ENCODE results near the gene MYZAP.

The MYZAP gene

GRCh38 chr15:57556040-57556439 lies 35.7 kb upstream of the MYZAP start:
- Histone ChIP-seq H3K9ac (ENCODE audit: low read depth, low read length, poor library complexity, severe bottlenecking) (no peak overlapping the region), H3K79me2 (ENCODE audit: insufficient read depth, low read length) (no peaks in the 10 kb centered on the region), H3K9me2 (replicated peaks; ENCODE audit: low read depth, low read length) (no peaks in the 10 kb centered on the region), H2AFZ (ENCODE audit: low read length) (no peak overlapping the region), H3K4me3 (ENCODE audit: low read length, poor library complexity, severe bottlenecking) (no peak overlapping the region), H3K4me2 (ENCODE audit: low read depth, low read length, poor library complexity, severe bottlenecking) (no peak overlapping the region), H3K9me3 (ENCODE audit: insufficient read depth, low read depth, low read length) (no peaks in the 10 kb centered on the region), H3K4me1 (ENCODE audit: insufficient read depth, low read length, poor library complexity, severe bottlenecking) (no peaks in the 10 kb centered on the region), H3K27me3 (ENCODE audit: insufficient read depth, low read length, poor library complexity, severe bottlenecking) (no peaks in the 10 kb centered on the region), H3F3A (ENCODE audit: low read depth) (no peaks in the 10 kb centered on the region), H4K20me1 (ENCODE audit: insufficient read depth, low read length, poor library complexity, severe bottlenecking) (no peaks in the 10 kb centered on the region), H3K36me3 (ENCODE audit: insufficient read depth, low read length) (no peaks in the 10 kb centered on the region)
- TF ChIP-seq EZH2phosphoT487 (IDR thresholded peaks at IDR 0.05; ENCODE audit: borderline replicate concordance) (no peak), CTCF (conservative IDR thresholded peaks at IDR 0.05; ENCODE audit: low read length) (no peak)

GRCh38 chr15:57557267-57557666 lies 34.4 kb upstream of the MYZAP start:
- Histone ChIP-seq H3F3A (ENCODE audit: low read depth) (no peaks in the 10 kb centered on the region), H3K4me3 (ENCODE audit: low read length, poor library complexity, severe bottlenecking) (no peak overlapping the region), H3K79me2 (ENCODE audit: insufficient read depth, low read length) (no peaks in the 10 kb centered on the region), H3K9me2 (replicated peaks; ENCODE audit: low read depth, low read length) (no peaks in the 10 kb centered on the region), H3K4me2 (ENCODE audit: low read depth, low read length, poor library complexity, severe bottlenecking) (no peak overlapping the region), H4K20me1 (ENCODE audit: insufficient read depth, low read length, poor library complexity, severe bottlenecking) (no peaks in the 10 kb centered on the region), H2AFZ (ENCODE audit: low read length) (no peak overlapping the region), H3K9ac (ENCODE audit: low read depth, low read length, poor library complexity, severe bottlenecking) (no peak overlapping the region), H3K36me3 (ENCODE audit: insufficient read depth, low read length) (no peaks in the 10 kb centered on the region), H3K27me3 (ENCODE audit: insufficient read depth, low read length, poor library complexity, severe bottlenecking) (no peaks in the 10 kb centered on the region), H3K9me3 (ENCODE audit: insufficient read depth, low read depth, low read length) (no peaks in the 10 kb centered on the region), H3K4me1 (ENCODE audit: insufficient read depth, low read length, poor library complexity, severe bottlenecking) (no peaks in the 10 kb centered on the region)
- TF ChIP-seq EZH2phosphoT487 (IDR thresholded peaks at IDR 0.05; ENCODE audit: borderline replicate concordance) (no peak), CTCF (conservative IDR thresholded peaks at IDR 0.05; ENCODE audit: low read length) (no peak)

- Histone ChIP-seq H3K36me3 (ENCODE audit: insufficient read depth, low read length) (no peaks in the 10 kb centered on the region), H2AFZ (ENCODE audit: low read length) (no peak overlapping the region), H3F3A (ENCODE audit: low read depth) (no peaks in the 10 kb centered on the region), H3K4me1 (ENCODE audit: insufficient read depth, low read length, poor library complexity, severe bottlenecking) (no peaks in the 10 kb centered on the region), H3K4me3 (ENCODE audit: low read length, poor library complexity, severe bottlenecking) (no peak overlapping the region), H3K79me2 (ENCODE audit: insufficient read depth, low read length) (no peaks in the 10 kb centered on the region), H3K9me2 (replicated peaks; ENCODE audit: low read depth, low read length) (no peaks in the 10 kb centered on the region), H3K9ac (ENCODE audit: low read depth, low read length, poor library complexity, severe bottlenecking) (no peak overlapping the region), H3K9me3 (ENCODE audit: insufficient read depth, low read depth, low read length) (no peaks in the 10 kb centered on the region), H3K27me3 (ENCODE audit: insufficient read depth, low read length, poor library complexity, severe bottlenecking) (no peaks in the 10 kb centered on the region), H4K20me1 (ENCODE audit: insufficient read depth, low read length, poor library complexity, severe bottlenecking) (no peaks in the 10 kb centered on the region), H3K4me2 (ENCODE audit: low read depth, low read length, poor library complexity, severe bottlenecking) (no peak overlapping the region)
- no peak for TF ChIP-seq EZH2phosphoT487 (IDR thresholded peaks at IDR 0.05; ENCODE audit: borderline replicate concordance)
- no peak for TF ChIP-seq CTCF (conservative IDR thresholded peaks at IDR 0.05; ENCODE audit: low read length)
Observed at GRCh38 chr15:57557810-57558209, 33.9 kb upstream of the MYZAP start.

Data from Loucy (cell line).